Suprapubic skin (tissue), 3 donors: ENCODE measurements around the gene CFAP126.

Experiments used
- EP300 ChIP-seq: sonication (generic); formaldehyde crosslinking; IDR thresholded peaks from one replicate; pipeline ENCODE4 v1.6.1; 2017; ENCODE audit warnings: antibody characterized with exemption
- POLR2A ChIP-seq, 2 donors: fragments of 450-650 bp; IDR thresholded peaks; one replicate each; pipeline ENCODE4 v1.6.1; 2017; ENCODE audit warnings: antibody characterized with exemption in 2 of 2, mild to moderate bottlenecking in 2 of 2, moderate library complexity in 2 of 2
- TF ChIP-seq, protein P1 (sequence below), 2 donors: fragments of 200-600 bp in 1 of 2; fragments of 450-650 bp in 1 of 2; sonication (generic) in 1 of 2; IDR thresholded peaks; one replicate each; pipeline ENCODE4 v1.5.1; 2016 to 2019; ENCODE audit warnings: antibody characterized with exemption in 2 of 2, mild to moderate bottlenecking in 1 of 2, moderate library complexity in 1 of 2

DNA sequence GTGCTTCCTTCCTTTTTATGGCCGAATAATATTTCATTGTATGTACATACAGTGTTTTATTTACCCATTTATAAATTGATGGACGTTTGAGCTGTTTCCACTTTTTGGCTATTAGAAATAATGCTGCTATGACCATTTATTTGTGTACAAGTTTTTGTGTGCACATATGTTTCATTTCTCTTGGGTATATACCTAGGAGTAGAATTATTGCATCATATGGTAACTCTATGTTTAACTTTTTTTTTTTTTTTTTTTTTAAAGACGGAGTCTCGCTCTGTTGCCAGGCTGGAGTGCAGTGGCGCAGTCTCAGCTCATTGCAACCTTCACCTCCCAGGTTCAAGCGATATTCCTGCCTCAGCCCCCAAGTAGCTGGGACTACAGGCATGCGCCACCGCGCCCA lies 34.5 kb downstream of the CFAP126 start:
- TF ChIP-seq POLR2A (IDR thresholded peaks at IDR 0.05) (no peak), EP300 (no peak)
- TF ChIP-seq, protein P1, sequence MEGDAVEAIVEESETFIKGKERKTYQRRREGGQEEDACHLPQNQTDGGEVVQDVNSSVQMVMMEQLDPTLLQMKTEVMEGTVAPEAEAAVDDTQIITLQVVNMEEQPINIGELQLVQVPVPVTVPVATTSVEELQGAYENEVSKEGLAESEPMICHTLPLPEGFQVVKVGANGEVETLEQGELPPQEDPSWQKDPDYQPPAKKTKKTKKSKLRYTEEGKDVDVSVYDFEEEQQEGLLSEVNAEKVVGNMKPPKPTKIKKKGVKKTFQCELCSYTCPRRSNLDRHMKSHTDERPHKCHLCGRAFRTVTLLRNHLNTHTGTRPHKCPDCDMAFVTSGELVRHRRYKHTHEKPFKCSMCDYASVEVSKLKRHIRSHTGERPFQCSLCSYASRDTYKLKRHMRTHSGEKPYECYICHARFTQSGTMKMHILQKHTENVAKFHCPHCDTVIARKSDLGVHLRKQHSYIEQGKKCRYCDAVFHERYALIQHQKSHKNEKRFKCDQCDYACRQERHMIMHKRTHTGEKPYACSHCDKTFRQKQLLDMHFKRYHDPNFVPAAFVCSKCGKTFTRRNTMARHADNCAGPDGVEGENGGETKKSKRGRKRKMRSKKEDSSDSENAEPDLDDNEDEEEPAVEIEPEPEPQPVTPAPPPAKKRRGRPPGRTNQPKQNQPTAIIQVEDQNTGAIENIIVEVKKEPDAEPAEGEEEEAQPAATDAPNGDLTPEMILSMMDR (IDR thresholded peaks at IDR 0.05): no peak
